HTR-8/SVneo (cell line): ENCODE results near the gene SNRNP200.

ENCODE experiments used
- DNase-seq: peaks from one replicate; pipeline ENCODE4 v3.0.0; 2011; ENCODE audit warnings: low spot score, mixed read lengths; ENCODE audit not compliant: insufficient read length
- FAIRE-seq: peaks from 2 replicates; lab custom pipeline; 2011; peaks lifted over from hg19 to GRCh38; lab: Jason Lieb, UNC

Gene SNRNP200

DNA sequence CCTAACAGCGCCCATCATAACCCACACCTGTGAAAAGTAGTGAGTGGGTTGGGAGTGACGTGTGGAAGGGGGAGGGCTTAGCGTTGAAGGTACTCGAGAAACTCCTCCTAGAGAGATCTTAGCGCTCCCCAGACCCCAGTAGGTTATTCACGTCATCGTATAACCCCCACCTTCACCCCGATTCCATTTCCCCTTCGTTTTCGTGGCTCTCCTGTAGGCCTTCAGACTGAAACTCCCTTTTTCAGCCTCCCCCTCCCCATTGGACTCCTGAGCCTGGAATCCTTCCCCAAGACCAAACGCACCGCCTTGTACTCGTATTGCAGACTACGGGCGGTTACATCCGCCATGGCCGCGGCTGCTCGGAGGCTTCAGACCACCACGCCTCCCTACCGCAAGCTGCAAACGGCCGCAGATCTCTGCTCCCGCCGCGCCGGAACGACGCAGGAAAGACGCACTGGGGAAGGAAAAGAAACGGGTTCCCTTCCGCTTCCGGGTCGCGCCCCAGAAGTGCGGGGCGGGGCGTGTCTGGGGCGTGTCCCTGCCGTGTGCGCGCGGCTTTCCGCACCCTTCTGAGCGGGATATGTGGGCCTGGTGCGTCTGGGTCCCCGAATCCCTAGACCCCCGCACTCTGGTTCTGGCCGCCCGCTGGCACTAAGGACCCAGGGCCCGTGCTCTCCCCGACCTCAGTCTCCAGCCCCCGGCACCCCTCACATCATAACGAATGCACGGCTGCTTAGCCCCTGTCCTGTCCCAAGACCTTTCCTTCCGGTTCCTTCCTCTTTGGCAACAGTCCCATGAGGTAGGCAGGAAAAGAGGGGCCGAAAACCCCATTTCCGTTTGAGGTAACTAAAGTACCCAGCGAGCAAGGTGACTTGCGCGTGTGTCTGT lies at the start of gene SNRNP200:
Gene SNRNP200 (minus strand): TSS at position 456 of the 888 bp plus-strand sequence. CDS start 109 bp downstream, at position 347.
- peak; percentile 93 for DNase-seq
- FAIRE-seq, result peak; percentile 80

DNA sequence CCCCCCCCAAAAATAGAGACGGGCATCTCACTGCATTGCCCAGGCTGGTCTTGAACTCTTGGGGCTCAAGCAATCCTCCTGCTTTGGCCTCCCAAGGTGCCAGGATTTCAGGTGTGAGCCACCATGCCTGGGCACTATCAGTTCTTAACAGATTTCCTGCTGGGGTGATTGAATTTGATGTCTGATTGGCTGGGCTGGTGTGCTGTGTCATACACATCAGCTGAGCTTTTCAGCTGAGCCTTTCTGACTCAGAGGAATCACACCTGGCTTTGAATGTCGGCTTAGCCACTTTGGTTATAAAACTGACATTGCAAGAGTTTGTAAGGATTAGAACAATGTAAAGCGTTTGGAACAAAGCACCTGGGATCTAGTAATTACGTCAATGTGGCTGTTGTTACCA lies 49.1 kb upstream of the SNRNP200 start:
- no peak for FAIRE-seq

DNA sequence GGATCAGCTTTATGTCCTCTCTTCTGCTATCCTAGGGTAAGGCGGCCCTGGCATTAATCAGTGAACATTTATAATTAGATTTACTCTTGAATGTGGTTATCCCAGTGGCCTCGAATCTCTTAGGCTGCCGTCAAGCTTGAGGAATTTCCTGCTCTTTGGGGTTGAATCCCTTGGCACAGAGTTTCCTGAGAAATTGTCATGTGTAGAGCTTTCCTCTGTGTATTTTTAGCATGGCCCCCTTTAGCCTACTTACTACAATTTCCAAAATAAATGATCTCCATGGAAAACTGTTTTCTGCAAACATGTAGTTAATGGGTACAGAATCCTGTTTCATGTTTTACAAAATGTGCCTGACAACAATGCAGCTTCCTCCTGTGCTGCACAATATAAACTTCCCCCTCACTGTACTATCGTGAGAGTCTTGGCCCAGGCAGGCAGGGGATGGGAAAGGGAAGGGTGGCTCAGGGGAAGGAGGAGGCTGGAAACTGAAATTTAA lies 48.3 kb upstream of the SNRNP200 start:
- DNase-seq, result no peak
- FAIRE-seq, result no peak

More for the DNA sequence above, 49.1 kb upstream of the SNRNP200 start:
- DNase-seq, result no peak

DNA sequence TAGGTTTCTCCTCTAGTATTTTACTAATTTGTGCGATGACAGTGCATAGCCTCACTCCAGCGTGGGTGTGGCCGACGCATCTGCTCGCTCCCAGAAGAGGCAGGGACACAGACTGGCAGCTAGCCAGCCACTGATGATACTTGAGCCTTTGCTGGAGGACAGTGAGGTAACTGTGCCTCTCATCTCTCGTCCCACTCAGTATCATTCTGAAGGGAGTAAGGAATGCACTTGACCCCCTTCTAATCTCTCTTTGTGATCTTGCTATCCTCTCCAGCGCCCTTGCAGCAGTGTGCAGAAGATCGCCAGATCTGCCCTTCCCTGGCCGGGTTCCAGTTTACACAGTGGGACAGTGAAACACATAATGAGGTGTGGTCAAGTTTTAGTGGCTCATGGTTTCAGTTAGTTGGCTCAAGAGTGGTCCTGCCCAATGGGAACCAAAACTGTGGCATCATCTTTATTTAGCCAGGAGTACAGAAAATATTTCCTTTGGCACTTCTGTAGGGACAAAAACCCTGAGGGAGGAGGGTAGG lies 47.8 kb upstream of the SNRNP200 start:
- DNase-seq (no peak), FAIRE-seq (peak; percentile 71)

DNA sequence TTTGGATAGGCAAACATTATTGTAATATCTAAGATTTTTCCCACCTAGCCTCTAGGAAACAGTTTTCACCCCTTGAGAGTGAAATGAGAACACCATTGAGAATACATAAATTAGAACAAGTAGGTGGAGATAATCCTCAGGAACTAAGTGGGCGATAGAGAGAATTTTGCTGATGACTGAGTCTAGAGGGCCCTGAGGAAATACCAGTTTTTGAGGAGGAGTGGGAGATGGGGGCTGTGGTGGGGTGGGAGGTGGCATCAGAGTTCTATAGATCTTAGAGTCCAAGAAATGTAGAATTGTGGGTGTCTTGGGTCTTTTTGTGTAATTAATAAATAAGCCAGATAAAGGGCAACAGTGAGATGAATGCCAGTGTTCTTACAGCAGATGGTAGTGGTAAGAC lies 42.0 kb upstream of the SNRNP200 start:
- no peak for DNase-seq

DNA sequence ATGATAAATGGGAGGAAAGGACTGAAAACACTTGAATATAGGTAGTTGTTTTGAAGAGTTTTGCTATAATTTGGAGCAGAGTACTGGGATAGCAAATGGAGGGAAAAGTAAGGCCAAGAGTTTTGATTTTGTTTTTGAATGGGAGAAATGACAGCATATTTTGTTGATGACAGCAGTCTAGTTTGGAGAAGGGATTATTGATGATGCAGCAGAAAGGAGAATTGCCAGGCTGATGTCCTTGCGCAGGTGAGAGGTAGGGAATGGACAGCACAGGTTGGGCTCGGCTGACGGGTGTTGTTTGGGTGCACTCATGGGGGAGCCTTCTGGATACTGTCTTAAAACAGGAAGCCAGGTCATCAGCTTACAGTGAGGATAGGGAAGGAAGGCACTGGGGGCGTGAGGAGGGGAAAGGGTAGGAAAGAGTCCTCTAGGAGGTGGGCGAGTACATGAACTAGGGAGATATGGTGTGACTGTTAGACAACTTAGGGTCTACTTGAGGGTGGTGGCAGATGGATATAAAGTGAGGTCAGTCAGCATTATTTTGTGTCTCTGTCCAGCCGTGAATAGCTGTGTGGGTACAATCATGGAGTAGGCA lies 40.6 kb upstream of the SNRNP200 start:
- DNase-seq (no peak), FAIRE-seq (peak; percentile 72)

More for the DNA sequence above, 42.0 kb upstream of the SNRNP200 start:
- FAIRE-seq, result no peak

DNA sequence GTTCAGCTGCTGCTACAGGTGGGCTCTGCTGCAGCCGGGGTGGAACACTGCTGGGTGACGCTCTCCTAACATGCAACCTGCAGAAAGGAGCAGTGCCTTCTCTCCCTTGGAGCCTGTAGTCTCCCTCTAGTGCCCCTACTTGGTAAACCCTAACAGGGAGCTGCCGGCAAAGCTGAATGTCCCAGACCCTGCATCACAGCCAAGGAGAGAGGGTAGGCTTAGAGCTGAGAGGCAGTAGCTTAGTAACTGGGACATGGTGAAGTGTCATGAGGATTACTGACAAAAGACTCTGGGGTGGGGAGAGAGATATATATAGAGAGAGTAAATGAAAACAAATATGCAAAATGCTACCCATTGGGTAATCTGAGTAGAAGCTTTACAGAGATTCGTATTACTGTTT lies 40.1 kb upstream of the SNRNP200 start:
- FAIRE-seq, result no peak

DNA sequence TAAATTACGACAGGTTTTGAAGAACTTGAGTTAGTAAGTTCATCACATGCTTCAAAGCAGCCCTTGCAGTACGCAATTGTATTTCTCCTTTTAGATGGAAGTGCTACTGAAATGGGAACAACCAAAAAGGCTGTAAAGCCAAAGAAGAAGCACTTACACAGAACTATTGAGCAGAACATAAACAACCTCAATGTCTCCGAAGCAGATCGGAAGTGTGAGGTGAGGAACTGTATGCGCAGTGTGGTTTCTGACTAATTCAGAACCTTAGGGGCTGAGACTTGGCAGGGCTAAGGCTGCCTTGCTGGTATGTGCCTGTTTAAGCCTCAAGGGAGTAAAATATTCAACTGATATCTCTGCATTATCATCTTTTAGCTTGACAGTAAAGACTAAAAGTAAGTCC lies 38.7 kb upstream of the SNRNP200 start:
- DNase-seq, result no peak
- peak; percentile 78 for FAIRE-seq

More for the DNA sequence above, 40.1 kb upstream of the SNRNP200 start:
- no peak for DNase-seq

DNA sequence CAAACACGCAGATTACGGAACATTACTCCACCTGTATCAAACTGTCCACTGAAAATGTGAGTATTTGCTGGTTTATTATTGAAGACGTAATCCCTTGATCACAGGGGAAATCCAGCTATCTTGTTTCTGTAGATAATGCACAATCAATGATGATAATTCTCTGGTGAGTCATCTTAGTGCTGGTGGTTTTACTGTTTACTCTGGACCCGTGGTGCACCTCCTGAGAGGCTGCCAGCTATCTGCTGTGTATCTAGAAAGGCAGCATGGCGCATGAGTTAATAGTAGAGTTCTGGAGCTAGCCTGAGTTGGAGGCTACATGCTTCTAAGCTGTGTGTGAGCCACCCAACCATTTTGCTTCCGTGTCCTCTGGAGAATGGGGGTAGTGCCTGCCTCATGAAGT lies 36.7 kb upstream of the SNRNP200 start:
- FAIRE-seq (peak; percentile 94), DNase-seq (peak; percentile 69)

DNA sequence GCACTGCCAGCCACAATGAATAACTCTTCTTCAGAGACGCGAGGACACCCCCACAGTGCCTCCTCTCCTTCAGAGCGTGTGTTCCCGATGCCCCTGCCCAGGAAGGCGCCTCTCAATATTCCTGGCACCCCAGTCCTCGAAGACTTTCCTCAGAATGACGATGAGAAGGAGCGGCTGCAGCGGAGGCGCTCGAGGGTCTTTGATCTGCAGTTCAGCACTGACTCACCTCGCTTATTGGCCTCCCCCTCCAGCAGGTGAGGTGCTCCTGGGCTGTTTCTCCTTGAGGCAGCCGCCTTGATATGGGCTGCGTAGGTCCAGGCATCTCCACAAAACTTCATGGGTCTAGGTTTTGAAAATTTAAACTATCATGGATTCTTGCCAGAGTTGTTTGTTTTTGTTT lies 36.3 kb upstream of the SNRNP200 start:
- no peak for DNase-seq
- FAIRE-seq, result no peak

DNA sequence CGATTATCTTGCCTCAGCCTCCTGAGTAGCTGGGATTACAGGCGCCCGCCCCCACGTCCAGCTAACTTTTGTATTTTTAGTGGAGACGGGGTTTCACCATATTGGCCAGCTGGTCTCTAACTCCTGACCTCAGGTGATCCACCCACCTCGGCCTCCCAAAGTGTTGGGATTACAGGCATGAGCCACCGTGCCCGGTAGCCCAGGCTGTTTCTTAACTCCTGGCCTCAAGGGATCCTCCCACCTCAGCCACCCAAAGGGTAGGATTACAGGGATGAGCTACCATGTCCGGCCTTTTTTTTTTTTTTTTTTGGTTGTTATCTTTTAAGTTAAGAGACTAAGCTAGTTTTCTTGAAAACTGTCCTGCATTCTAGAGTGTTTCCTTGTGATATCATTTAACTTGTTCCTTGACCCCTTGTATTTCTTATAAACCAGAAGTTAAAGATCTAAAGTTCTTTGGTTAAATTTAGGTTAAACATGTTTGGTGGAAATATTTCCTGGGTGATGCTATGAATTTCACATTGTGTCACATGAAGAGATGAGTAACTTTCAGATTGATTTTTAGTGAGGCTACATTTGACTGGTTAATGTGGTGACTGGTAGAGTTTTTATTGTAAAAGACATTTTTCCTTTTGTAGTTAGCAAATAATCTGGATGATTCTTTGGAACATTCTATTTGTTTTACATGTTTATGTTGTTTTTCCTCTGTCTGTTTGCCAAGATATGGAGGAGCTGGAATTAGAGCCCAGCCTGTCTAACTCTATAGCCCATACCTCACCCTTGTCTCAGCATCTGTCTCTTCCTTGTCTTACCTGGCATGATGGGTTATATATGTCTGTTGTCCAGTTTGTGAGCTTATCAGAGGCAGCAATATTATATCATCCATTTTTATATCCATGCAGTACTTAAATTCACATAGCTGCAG lies 35.4 kb upstream of the SNRNP200 start:
- DNase-seq, result no peak
- FAIRE-seq, result no peak

DNA sequence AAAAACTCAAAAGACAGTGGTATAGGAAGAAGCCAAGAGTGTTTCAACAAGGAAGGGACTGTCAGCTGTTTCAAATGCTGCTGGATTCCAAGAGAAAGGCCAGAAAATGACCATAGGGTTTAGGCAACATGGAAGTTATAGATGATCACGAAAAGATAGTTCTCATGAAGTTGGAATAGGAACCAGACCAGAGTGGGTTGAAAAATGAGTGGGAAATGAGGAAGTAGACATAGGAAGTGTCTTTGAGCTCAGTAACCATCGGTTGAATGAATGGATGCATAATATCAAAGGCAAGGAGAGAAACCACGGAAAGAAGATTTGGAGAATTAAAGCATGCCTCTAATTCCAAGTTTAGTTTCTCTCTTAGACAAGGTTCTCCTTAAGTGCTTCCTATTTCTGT lies 31.5 kb upstream of the SNRNP200 start:
- FAIRE-seq (no peak), DNase-seq (no peak)

DNA sequence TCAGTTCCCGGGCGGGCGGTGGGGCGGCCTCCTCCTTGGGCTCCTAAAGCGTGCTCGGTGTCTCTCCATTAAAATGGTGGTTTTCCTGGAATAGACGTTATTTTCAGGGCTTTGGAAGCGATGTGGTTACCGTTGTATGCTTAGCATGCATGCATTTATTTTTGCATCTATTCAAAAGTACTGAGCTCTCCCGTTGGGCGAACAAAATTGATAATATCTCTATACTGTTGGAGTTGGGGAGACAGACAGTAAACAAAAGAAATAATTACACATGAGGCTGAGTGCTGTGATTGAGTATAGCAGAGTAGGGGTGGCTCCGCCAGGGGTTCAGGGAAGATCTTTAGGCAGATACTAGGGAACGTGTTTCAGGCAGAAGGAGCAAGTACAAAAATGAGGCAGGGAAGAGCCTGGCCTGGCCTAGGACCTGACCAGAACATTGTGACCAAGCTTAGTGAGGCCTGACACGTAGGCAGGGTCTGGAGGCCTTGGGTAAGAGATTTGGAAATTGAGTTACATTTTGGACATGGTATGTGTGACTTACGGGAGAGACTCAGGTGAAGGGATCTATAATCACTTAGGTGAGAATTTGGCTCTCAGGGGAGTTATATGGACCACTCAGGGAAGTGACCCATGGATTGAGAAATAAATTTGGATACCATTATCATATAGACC lies 30.9 kb upstream of the SNRNP200 start:
- no peak for FAIRE-seq
- no peak for DNase-seq

DNA sequence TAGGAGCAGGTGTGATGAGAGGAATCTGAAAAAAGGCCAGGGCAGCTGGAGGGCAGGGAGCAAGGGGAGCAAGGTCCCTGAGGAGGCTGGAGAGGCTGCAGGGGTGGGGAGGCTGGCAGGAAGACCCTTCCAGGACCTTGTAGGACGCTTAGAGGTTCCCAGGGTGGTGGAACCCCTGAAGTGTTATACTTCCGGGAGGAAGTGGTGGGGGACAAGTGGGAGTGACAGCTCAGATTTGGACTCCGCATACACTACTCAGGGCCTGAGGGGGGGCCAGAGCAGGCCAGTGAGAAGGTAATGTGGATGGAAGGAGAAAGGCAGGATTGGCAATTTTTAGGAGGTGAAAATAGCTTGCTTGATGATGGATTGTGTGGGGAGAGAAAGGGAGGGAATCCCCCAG lies 28.4 kb upstream of the SNRNP200 start:
- FAIRE-seq (no peak), DNase-seq (no peak)

DNA sequence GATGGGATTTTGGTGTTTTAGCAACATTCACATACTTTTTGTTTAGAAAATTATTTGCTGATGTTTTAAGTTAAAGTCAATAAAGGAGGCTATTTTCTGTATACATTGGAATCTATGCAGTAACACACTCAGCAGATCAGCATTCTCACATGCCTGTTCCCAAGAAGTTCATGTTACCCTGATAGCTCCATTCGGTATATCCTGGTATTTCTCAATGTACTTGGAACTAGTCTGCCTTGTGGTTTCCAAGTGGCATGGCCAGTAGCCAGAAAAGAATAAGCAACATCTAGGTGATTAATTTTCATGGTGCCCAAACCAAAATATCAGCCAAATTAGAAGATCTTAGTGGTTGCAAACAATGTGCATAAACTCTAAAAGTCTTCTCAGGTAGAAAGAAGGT lies 25.1 kb upstream of the SNRNP200 start:
- FAIRE-seq, result peak; percentile 26
- no peak for DNase-seq

DNA sequence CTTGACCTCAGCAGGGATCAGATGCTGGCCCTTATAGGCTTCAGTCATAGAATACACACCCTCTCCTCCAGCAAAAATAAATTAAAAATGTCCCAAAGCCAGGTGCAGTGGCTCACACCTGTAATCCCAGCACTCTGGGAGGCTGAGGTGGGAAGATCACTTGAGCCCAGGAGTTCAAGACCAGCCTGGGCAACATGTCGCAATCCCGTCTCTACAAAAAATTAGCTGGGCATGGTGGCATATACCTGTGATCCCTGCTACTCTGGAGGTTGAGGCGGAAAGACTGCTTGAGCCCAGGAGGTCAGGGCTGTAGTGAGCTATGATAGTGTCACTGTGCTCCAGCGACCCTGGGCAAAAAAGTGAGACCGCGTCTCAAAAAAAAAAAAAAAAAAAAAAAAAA lies 24.5 kb upstream of the SNRNP200 start:
- DNase-seq (no peak), FAIRE-seq (no peak)

DNA sequence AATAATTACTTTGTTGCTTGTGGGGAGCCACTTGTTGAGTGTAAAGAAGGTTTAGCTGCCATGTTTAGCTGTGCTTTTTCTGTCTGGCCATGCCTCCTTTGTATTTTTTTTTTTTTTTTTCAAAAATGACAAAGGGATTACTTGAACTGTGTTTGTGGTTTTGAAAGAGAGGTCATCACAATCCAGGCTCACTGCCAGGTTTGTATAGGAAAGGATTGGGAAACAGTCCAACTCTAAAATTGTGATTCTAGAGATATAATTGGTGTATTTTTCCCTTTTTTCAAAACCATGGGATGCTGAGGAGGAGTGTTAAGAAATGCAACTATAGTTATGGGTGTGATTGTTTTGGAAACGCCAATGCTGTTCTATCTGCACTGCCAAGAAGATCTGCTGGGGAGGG lies 24.1 kb upstream of the SNRNP200 start:
- DNase-seq, result no peak

DNA sequence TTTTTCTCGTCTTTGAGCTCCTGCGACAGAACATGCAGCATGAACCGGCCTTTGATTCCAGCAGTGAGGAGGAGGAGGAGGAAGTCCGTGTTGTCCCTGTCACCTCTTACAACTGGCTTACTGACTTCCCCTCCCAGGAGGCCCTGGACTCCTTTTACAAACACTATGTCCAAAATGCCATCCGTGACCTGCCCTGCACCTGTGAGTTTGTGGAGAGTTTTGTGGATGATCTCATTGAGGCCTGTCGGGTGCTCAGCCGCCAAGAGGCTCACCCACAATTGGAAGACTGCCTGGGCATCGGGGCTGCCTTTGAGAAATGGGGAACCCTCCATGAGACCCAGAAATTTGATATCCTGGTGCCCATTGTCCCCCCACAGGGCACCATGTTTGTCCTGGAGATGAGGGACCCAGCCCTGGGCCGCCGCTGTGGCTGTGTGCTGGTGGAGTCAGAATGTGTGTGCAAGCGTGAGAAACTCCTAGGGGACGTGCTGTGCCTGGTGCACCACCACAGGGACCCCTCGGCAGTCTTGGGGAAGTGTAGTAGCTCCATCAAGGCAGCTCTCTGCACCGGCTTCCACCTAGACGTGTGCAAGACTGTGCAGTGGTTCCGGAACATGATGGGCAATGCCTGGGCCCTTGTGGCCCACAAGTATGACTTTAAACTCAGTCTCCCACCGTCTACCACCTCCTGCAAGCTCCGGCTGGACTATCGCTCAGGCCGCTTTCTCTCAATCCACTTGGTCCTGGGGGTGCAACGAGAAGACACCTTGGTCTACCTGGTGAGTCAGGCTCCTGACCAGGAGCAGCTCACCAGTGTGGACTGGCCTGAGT lies 21.9 kb upstream of the SNRNP200 start:
- DNase-seq (no peak), FAIRE-seq (no peak)

More for the DNA sequence above, 24.1 kb upstream of the SNRNP200 start:
- no peak for FAIRE-seq

DNA sequence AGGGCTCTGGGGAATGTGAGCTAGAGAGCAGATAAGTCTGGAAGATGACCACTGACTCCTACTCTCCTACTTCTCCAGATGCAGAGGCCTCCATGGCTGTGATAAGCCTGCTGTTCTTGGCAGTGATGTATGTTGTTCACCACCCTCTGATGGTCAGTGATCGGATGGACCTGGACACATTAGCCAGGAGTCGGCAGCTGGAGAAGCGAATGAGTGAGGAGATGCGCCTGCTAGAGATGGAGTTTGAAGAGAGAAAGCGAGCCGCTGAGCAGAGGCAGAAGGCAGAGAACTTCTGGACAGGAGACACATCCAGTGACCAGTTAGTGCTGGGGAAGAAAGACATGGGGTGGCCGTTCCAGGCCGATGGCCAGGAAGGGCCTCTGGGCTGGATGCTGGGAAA lies 21.2 kb upstream of the SNRNP200 start:
- no peak for FAIRE-seq
- no peak for DNase-seq
